Gastroesophageal sphincter (tissue), 4 donors: ENCODE results near the gene NMNAT1. TPM values are rescaled to one million over a fixed set of nuclear protein-coding genes. Genes with fewer than 3 reads are reported as not detected.
"Not testable (repeated sequence)": the region's sequence is repeated elsewhere in the genome, so short reads cannot be mapped to it uniquely, and the experiment has no call there.

ENCODE experiments used
- ATAC-seq: fragments of 150-250 bp; one replicate; pipeline ENCODE4 v1.9.1; 2016; ENCODE audit warnings: mild to moderate bottlenecking, moderate library complexity
- H3K27ac ChIP-seq, 4 donors: fragments of 200-600 bp; sonication (generic) in 3 of 4; 1 replicate in 3 of 4; 2 replicates in 1 of 4; pipeline ENCODE4 v1.5.1; 2016 to 2019
- H3K27me3 ChIP-seq: fragments of 200-600 bp; sonication (generic); one replicate; pipeline ENCODE4 v1.5.1; 2019
- H3K36me3 ChIP-seq, 2 donors: fragments of 200-600 bp; sonication (generic); one replicate each; pipeline ENCODE4 v1.5.1; 2019; ENCODE audit warnings: control low read depth in 1 of 2
- H3K4me1 ChIP-seq, 3 donors: fragments of 200-600 bp; sonication (generic); 1 replicate in 2 of 3; 2 replicates in 1 of 3; pipeline ENCODE4 v1.5.1; 2016 to 2019; ENCODE audit warnings: control low read depth in 2 of 3
- H3K4me3 ChIP-seq, 2 donors: fragments of 200-600 bp; sonication (generic); one replicate each; pipeline ENCODE4 v1.5.1; 2019; ENCODE audit warnings: mild to moderate bottlenecking in 1 of 2, moderate library complexity in 1 of 2
- H3K9me3 ChIP-seq, 3 donors: fragments of 200-600 bp; sonication (generic); one replicate each; pipeline ENCODE4 v1.5.1; 2017 to 2019; ENCODE audit warnings: control low read depth in 2 of 3
- CTCF ChIP-seq, 4 experiments: fragments of 200-600 bp in 2 of 4; fragments of 450-650 bp in 2 of 4; sonication (generic) in 1 of 4; IDR thresholded peaks; one replicate each; pipeline ENCODE4 v1.5.1; 2017 to 2019; ENCODE audit warnings: antibody characterized with exemption in 4 of 4, mild to moderate bottlenecking in 2 of 4, moderate library complexity in 2 of 4
- EP300 ChIP-seq: sonication (generic); formaldehyde crosslinking; IDR thresholded peaks from one replicate; pipeline ENCODE4 v1.6.1; 2017; ENCODE audit warnings: antibody characterized with exemption, mild to moderate bottlenecking
- POLR2A ChIP-seq, 2 donors: fragments of 450-650 bp; IDR thresholded peaks; one replicate each; pipeline ENCODE4 v1.6.1; 2017; ENCODE audit warnings: antibody characterized with exemption in 2 of 2, mild to moderate bottlenecking in 2 of 2, moderate library complexity in 1 of 2
- POLR2AphosphoS5 ChIP-seq: sonication (generic); formaldehyde crosslinking; IDR thresholded peaks from one replicate; pipeline ENCODE4 v1.6.1; 2017; ENCODE audit warnings: antibody characterized with exemption
- WGBS, 2 donors: methylation state at CpG; one replicate each; pipeline ENCODE4 v1.1.5; 2018; ENCODE audit warnings: low coverage in 1 of 2; 5-methylcytosine and 5-hydroxymethylcytosine counted together
- total RNA-seq, 4 donors: library from RNA; depleted of rRNA; stranded (reverse); fragments of >200 nt; gene quantifications; one replicate each; pipeline ENCODE4 v1.1.0, GENCODE V29; 2016

NMNAT1 gene
- total RNA-seq, 4 donors from 2014 or later, result 6.1 to 12.6 (median 9.7) TPM

GRCh38 chr1:9993561-9994075 is 50.3 kb downstream of the NMNAT1 start:
- 69 to 88% methylated on average over 5 to 7 of the region's 7 CpGs for WGBS, 2 donors
- peak overlapping the region in 2 of 4 donors; percentile 26 to 39 for H3K27ac ChIP-seq
- no peak overlapping the region for H3K4me3 ChIP-seq
- no peaks in the 10 kb centered on the region for H3K9me3 ChIP-seq
- peaks cover 17% of the 10 kb centered on the region for H3K27me3 ChIP-seq
- H3K4me1 ChIP-seq, result peaks cover 0 to 34% (median 0%) of the 10 kb centered on the region in 3 donors
- ATAC-seq, result no peak
- H3K36me3 ChIP-seq, result peaks cover 0 to 5% of the 10 kb centered on the region in 2 donors
- TF ChIP-seq POLR2A (IDR thresholded peaks at IDR 0.05), result no peak

GRCh38 chr1:9996624-9997582 is 53.6 kb downstream of the NMNAT1 start, which contains the start of gene RBP7:
Gene RBP7 (plus strand): TSS chr1:9997228. CDS start chr1:9997259, 31 bp downstream.
- Histone ChIP-seq H3K9me3 (no peaks in the 10 kb centered on the region), H3K4me1 (peaks cover 0 to 18% (median 0%) of the 10 kb centered on the region in 3 donors), H3K27me3 (peaks cover 24% of the 10 kb centered on the region), H3K36me3 (no peaks in the 10 kb centered on the region), H3K27ac (peak within 1 kb of the TSS in 2 of 4 donors; percentile 23 to 70), H3K4me3 (peak within 1 kb of the TSS; percentile 46 to 71)
- WGBS, 2 donors, result 30 to 45% methylated on average over 4 to 16 of the region's 71 CpGs
- peak; percentile 57 for ATAC-seq
- TF ChIP-seq POLR2AphosphoS5 (no peak), CTCF (IDR thresholded peaks at IDR 0.05) (no peak), POLR2A (IDR thresholded peaks at IDR 0.05) (no peak), EP300 (no peak)

- H3K4me3 ChIP-seq, result no peak overlapping the region
- no peak for ATAC-seq
- 68% methylated on average over 8 of the region's 8 CpGs; no CpG with 5 or more reads in 1 of the 2 donors for WGBS, 2 donors
These were observed 57.9 kb downstream of the NMNAT1 start for GRCh38 chr1:10001016-10001665.

GRCh38 chr1:10005248-10005647 is 62.0 kb downstream of the NMNAT1 start:
- not testable (repeated sequence) for H3K9me3 ChIP-seq, ATAC-seq, H3K27me3 ChIP-seq, H3K36me3 ChIP-seq, H3K4me1 ChIP-seq, H3K27ac ChIP-seq, H3K4me3 ChIP-seq
- WGBS, 2 donors, result 80 to 95% methylated on average over 7 to 8 of the region's 8 CpGs

More at GRCh38 chr1:10001016-10001665, 57.9 kb downstream of the NMNAT1 start:
- Histone ChIP-seq H3K27ac (no peak overlapping the region), H3K9me3 (no peaks in the 10 kb centered on the region), H3K4me1 (peaks cover 0 to 18% (median 0%) of the 10 kb centered on the region in 3 donors), H3K27me3 (peaks cover 24% of the 10 kb centered on the region), H3K36me3 (no peaks in the 10 kb centered on the region)
- no peak for TF ChIP-seq POLR2AphosphoS5
- TF ChIP-seq EP300, result no peak
- no peak for TF ChIP-seq CTCF (IDR thresholded peaks at IDR 0.05)
- TF ChIP-seq POLR2A (IDR thresholded peaks at IDR 0.05), result no peak

GRCh38 chr1:10007169-10007568 is 63.9 kb downstream of the NMNAT1 start:
- Histone ChIP-seq H3K36me3 (peaks cover 0 to 10% of the 10 kb centered on the region in 2 donors), H3K4me3 (no peak overlapping the region), H3K9me3 (no peaks in the 10 kb centered on the region), H3K27me3 (no peaks in the 10 kb centered on the region), H3K4me1 (peaks cover 0 to 6% (median 0%) of the 10 kb centered on the region in 3 donors), H3K27ac (no peak overlapping the region)
- whole genome bisulfite sequencing, 2 donors, result 52 to 55% methylated on average over 3 to 4 of the region's 4 CpGs
- no peak for ATAC-seq
- TF ChIP-seq CTCF (IDR thresholded peaks at IDR 0.05) (no peak), EP300 (no peak), POLR2AphosphoS5 (no peak), POLR2A (IDR thresholded peaks at IDR 0.05) (no peak)
